Pancreas (tissue), 10 donors: ENCODE results near the gene GPR32. TPM values are rescaled to one million over a fixed set of nuclear protein-coding genes. Genes with fewer than 3 reads are reported as not detected.

Experiments
- ATAC-seq, 4 donors: fragments of 200-7000 bp; cut with Tn5 transposase; one replicate each; pipeline versions ENCODE4 v1.8.0 to v1.9.1; 2020; ENCODE audit warnings: mild to moderate bottlenecking in 4 of 4, moderate library complexity in 4 of 4
- DNase-seq, 6 donors: peaks; one replicate each; pipeline ENCODE4 v3.0.0-alpha.2; 2020
- FAIRE-seq: peaks from 2 replicates; lab custom pipeline; 2012; peaks lifted over from hg19 to GRCh38; lab: Jason Lieb, UNC
- H3K27ac ChIP-seq, 4 donors: fragments of 200-600 bp; sonication (generic); 1 replicate in 3 of 4; 2 replicates in 1 of 4; pipeline versions ENCODE4 v1.5.0 to v1.8.0; 2020
- H3K27me3 ChIP-seq, 4 donors: fragments of 200-600 bp; one replicate each; pipeline ENCODE4 v1.8.0; 2021
- H3K36me3 ChIP-seq, 3 donors: fragments of 200-600 bp; sonication (generic) in 1 of 3; one replicate each; pipeline versions ENCODE4 v1.5.0 to v1.8.0; 2020 to 2021
- H3K4me1 ChIP-seq, 3 donors: fragments of 200-600 bp; one replicate each; pipeline ENCODE4 v1.8.0; 2021
- H3K4me3 ChIP-seq, 4 donors: fragments of 200-600 bp; sonication (generic) in 2 of 4; one replicate each; pipeline versions ENCODE4 v1.5.0 to v1.8.0; 2020 to 2021
- H3K9me3 ChIP-seq, 4 donors: fragments of 200-600 bp; one replicate each; pipeline ENCODE4 v1.8.0; 2021
- WGBS, 2 donors: extraction: QIAGEN DNeasy Blood & Tissue Kit; methylation state at CpG; one replicate each; pipeline ENCODE4 v1.1.7; 2013; 5-methylcytosine and 5-hydroxymethylcytosine counted together
- intact Hi-C, 3 donors: fragments of 100-400 bp; cut with DNase I; formaldehyde crosslinking; loops; one replicate each; pipeline versions ENCODE4 v1.11.1 to v1.14.2; 2022
- polyA plus RNA-seq, 2 donors: library from polyadenylated mRNA; stranded (reverse); fragments of 200-250 nt; gene quantifications; one replicate each; pipeline ENCODE4 v1.2.3, GENCODE V29; 2013
- total RNA-seq, 6 donors: library from RNA; stranded (reverse); fragmentation: NEBNext Ultra II Directional in 4 of 6; extraction: Animal tissue kit (Norgen Biotek cat#: 25700) in 4 of 6; gene quantifications; one replicate each; pipeline versions ENCODE4 v1.2.1 to v1.2.4, GENCODE V29; 2021 to 2023
- TF ChIP-seq, protein P1 (sequence below), 4 donors: fragments of 200-600 bp; sonication (generic) in 3 of 4; IDR thresholded peaks; one replicate each; pipeline versions ENCODE4 v1.5.0 to v1.8.0; 2021; ENCODE audit warnings: antibody characterized with exemption in 4 of 4
- donor health status: healthy with polysubstance abuse.
- donor health status: DM: no; HTN: no; CAD: no; lungs with moderate emphysema.
- donor health status: DM: no; HTN: no; CAD: no.
- donor health status: control.
- donor health status: control.
- donor health status: Bipolar disorder and iron deficiency.
- donor health status: DM: yes; HTN: yes; CAD: no.
- donor health status: DM: no; HTN: no; CAD: no.
- donor health status: DM: no; HTN: no; CAD: no.
- donor health status: DM: yes; HTN: yes; CAD: no.

The GPR32 gene
- total and polyA plus RNA-seq, 8 donors = not detected

DNA sequence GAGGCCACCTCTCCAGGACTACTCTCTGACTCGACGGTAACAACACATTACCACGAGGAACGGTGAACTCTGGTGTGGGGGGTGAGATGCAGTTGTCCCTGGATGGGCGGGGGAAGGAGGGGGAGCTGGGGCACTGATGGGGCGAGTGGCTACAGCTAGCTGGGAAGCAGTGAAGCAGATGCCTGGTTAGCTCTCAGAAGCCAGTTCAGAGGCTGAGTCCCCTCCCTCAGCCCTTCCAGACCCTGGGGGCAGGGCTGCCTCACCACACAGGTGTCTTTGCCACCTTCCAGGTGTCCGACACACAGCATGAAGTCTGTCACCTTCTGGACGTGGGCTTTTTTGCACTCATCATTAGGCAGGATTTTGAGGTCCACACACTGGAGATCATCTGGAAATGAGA is 49.4 kb downstream of the GPR32 start:
- TF ChIP-seq, protein P1, sequence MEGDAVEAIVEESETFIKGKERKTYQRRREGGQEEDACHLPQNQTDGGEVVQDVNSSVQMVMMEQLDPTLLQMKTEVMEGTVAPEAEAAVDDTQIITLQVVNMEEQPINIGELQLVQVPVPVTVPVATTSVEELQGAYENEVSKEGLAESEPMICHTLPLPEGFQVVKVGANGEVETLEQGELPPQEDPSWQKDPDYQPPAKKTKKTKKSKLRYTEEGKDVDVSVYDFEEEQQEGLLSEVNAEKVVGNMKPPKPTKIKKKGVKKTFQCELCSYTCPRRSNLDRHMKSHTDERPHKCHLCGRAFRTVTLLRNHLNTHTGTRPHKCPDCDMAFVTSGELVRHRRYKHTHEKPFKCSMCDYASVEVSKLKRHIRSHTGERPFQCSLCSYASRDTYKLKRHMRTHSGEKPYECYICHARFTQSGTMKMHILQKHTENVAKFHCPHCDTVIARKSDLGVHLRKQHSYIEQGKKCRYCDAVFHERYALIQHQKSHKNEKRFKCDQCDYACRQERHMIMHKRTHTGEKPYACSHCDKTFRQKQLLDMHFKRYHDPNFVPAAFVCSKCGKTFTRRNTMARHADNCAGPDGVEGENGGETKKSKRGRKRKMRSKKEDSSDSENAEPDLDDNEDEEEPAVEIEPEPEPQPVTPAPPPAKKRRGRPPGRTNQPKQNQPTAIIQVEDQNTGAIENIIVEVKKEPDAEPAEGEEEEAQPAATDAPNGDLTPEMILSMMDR (IDR thresholded peaks at IDR 0.05) = no peak
- Histone ChIP-seq H3K27ac (peak overlapping the region; percentile 6 to 83 (median 54)), H3K9me3 (no peaks in the 10 kb centered on the region), H3K4me3 (peak overlapping the region; percentile 12 to 47 (median 38)), H3K36me3 (no peaks in the 10 kb centered on the region), H3K4me1 (no peaks in the 10 kb centered on the region), H3K27me3 (no peaks in the 10 kb centered on the region)
- intact Hi-C loops = no loop called here
- FAIRE-seq (no peak), DNase-seq (peak in 3 of 6 donors; percentile 39 to 58 (median 47)), ATAC-seq (no peak)
- WGBS, 2 donors = 13 to 16% methylated on average over 8 of the region's 8 CpGs

DNA sequence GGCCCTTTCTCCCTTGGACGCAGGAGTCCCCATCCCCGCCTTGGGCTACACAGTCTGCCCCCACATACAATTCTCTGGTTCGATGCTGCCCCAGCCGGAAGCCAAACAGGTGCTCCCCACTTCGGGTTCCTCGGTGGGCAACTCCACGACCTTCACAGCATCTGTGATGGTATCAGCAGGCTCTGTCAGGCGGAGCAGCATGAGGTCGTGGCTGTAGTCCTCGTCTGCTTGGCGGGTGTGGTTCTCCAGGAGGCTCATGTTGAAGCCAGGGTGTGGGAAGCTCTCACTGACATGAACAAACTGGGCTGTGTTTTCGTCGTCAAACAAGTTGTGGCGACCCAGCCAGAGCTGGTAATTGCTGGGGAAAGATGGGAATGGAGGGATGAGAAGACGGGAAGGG is 49.8 kb downstream of the GPR32 start:
- Histone ChIP-seq H3K27ac (peak overlapping the region; percentile 6 to 83 (median 64)), H3K27me3 (no peaks in the 10 kb centered on the region), H3K4me1 (peaks cover 0 to 2% (median 0%) of the 10 kb centered on the region in 3 donors), H3K9me3 (no peaks in the 10 kb centered on the region), H3K4me3 (peak overlapping the region; percentile 12 to 47 (median 38)), H3K36me3 (no peaks in the 10 kb centered on the region)
- intact Hi-C loops = no loop called here
- FAIRE-seq = no peak
- peak in 1 of 6 donors; percentile 54 for DNase-seq
- WGBS, 2 donors = 4 to 5% methylated on average over 15 of the region's 15 CpGs
- no peak for ATAC-seq
- TF ChIP-seq, protein P1 (IDR thresholded peaks at IDR 0.05) = no peak

DNA sequence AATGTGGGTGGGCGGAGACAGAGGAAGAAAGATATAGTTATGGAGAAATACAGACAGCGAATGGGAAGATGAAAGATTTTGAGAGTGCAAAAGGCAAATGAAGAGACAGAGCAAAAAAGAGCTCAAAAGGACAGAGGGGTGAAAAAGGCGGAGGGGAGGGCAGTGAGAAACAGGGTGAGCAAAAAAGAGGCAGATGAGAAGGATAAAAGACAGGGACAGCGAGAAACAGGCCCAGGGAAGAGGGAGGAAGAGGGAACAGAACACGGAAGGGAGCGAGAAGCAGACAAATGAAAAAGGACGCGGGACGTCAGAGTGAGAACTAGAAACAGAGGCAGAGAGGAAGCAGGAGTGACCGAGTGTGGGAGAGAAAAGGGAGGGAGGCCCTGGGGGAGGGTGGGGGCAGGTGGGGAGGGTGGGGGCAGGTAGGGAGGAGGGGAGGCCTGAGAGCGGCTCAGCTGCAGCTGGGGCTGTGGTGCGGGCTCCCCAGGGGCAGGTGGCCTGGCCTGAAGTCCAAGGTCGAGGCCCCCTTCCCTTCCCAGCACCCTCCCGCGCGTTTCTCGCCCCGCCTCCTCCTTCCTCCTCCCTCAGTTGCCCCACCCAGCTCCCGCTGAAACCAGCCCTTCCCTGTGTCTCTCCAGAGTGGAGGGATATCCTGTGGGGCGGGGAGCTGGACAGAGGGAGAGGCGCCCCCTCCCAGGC is 50.4 kb downstream of the GPR32 start:
- intact Hi-C loops = no loop called here
- DNase-seq (peak; percentile 85 to 96 (median 94)), ATAC-seq (peak; percentile 62 to 74 (median 68)), FAIRE-seq (no peak)
- WGBS, 2 donors = 5 to 6% methylated on average over 14 to 21 of the region's 21 CpGs
- TF ChIP-seq, protein P1 (IDR thresholded peaks at IDR 0.05) = no peak
- Histone ChIP-seq H3K9me3 (no peaks in the 10 kb centered on the region), H3K27me3 (no peaks in the 10 kb centered on the region), H3K4me1 (peaks cover 0 to 4% (median 0%) of the 10 kb centered on the region in 3 donors), H3K4me3 (peak overlapping the region in 3 of 4 donors; percentile 29 to 47 (median 46)), H3K36me3 (no peaks in the 10 kb centered on the region), H3K27ac (peak overlapping the region; percentile 58 to 83 (median 74))

- TF ChIP-seq, protein P1 (IDR thresholded peaks at IDR 0.05) = no peak
- ATAC-seq (peak in 1 of 4 donors; percentile 0), DNase-seq (no peak), FAIRE-seq (no peak)
- WGBS, 2 donors = 24 to 33% methylated on average over 4 of the region's 4 CpGs
- intact Hi-C loops = no loop called here
- H3K27ac ChIP-seq = peak overlapping the region; percentile 22 to 83 (median 74)
- H3K4me3 ChIP-seq = peak overlapping the region in 3 of 4 donors; percentile 17 to 47 (median 46)
- no peaks in the 10 kb centered on the region for H3K27me3 ChIP-seq
- no peaks in the 10 kb centered on the region for H3K9me3 ChIP-seq
- no peaks in the 10 kb centered on the region for H3K36me3 ChIP-seq
- peaks cover 0 to 4% (median 0%) of the 10 kb centered on the region in 3 donors for H3K4me1 ChIP-seq
Observed at GRCh38 chr19:50821248-50821612, 51.0 kb downstream of the GPR32 start.

Other genes starting within 250 kb of the GPR32 start
- gene LRRC4B, start 202.0 kb upstream of the GPR32 start, total RNA-seq = under 1 TPM; 0.09 to 0.79 (median 0.36) TPM
- gene LRRC4B, start 202.0 kb upstream of the GPR32 start, polyA plus RNA-seq = 1 to 10 TPM in 1 of 2 donors, under 1 TPM in 1; 0.87 to 2.1 TPM
- gene SYT3, start 130.6 kb upstream of the GPR32 start, total RNA-seq = under 1 TPM; 0.09 to 0.63 (median 0.37) TPM
- under 1 TPM; 0.30 to 0.94 TPM for gene SYT3, start 130.6 kb upstream of the GPR32 start, polyA plus RNA-seq
- 1 to 10 TPM in 1 of 6 donors, under 1 TPM in 3, not detected in 2; 0.69 to 1.2 (median 0.92) TPM for gene C19orf81, start 121.0 kb upstream of the GPR32 start, total RNA-seq
- under 1 TPM in 1 of 2 donors, not detected in 1; 0.40 TPM for gene C19orf81, start 121.0 kb upstream of the GPR32 start, polyA plus RNA-seq
- under 1 TPM in 5 of 6 donors, not detected in 1; 0.06 to 0.69 (median 0.19) TPM for gene SHANK1, start 50.7 kb upstream of the GPR32 start, total RNA-seq
- under 1 TPM; 0.12 to 0.19 TPM for gene SHANK1, start 50.7 kb upstream of the GPR32 start, polyA plus RNA-seq
- 10 to 100 TPM in 1 of 6 donors, 1 to 10 TPM in 5; 1.3 to 14.6 (median 2.5) TPM for gene CLEC11A, start 47.1 kb upstream of the GPR32 start, total RNA-seq
- gene CLEC11A, start 47.1 kb upstream of the GPR32 start, polyA plus RNA-seq = 1 to 10 TPM; 4.7 to 7.4 TPM
- gene ACP4, start 20.0 kb downstream of the GPR32 start, total RNA-seq = not detected
- gene ACP4, start 20.0 kb downstream of the GPR32 start, polyA plus RNA-seq = not detected
- gene KLK1, start 53.3 kb downstream of the GPR32 start, total RNA-seq = 1,000 to 10,000 TPM in 3 of 6 donors, 100 to 1,000 TPM in 3; 607 to 1,981 (median 1,041) TPM
- gene KLK1, start 53.3 kb downstream of the GPR32 start, polyA plus RNA-seq = 100 to 1,000 TPM; 683 to 756 TPM
- not detected for gene KLK15, start 63.1 kb downstream of the GPR32 start, total RNA-seq
- gene KLK15, start 63.1 kb downstream of the GPR32 start, polyA plus RNA-seq = under 1 TPM; 0.07 to 0.27 TPM
- not detected for gene KLK3, start 84.5 kb downstream of the GPR32 start, total RNA-seq
- gene KLK3, start 84.5 kb downstream of the GPR32 start, polyA plus RNA-seq = under 1 TPM; 0.05 to 0.27 TPM
- gene KLK2, start 103.0 kb downstream of the GPR32 start, total RNA-seq = not detected
- under 1 TPM; 0.09 to 0.27 TPM for gene KLK2, start 103.0 kb downstream of the GPR32 start, polyA plus RNA-seq
- under 1 TPM in 1 of 6 donors, not detected in 5; 0.41 TPM for gene KLK4, start 140.9 kb downstream of the GPR32 start, total RNA-seq
- not detected for gene KLK4, start 140.9 kb downstream of the GPR32 start, polyA plus RNA-seq
- gene KLK5, start 182.6 kb downstream of the GPR32 start, total RNA-seq = not detected
- gene KLK5, start 182.6 kb downstream of the GPR32 start, polyA plus RNA-seq = under 1 TPM in 1 of 2 donors, not detected in 1; 0.11 TPM
- not detected for gene KLK6, start 199.1 kb downstream of the GPR32 start, total RNA-seq
- gene KLK6, start 199.1 kb downstream of the GPR32 start, polyA plus RNA-seq = not detected
- gene KLK7, start 213.5 kb downstream of the GPR32 start, total RNA-seq = not detected
- gene KLK7, start 213.5 kb downstream of the GPR32 start, polyA plus RNA-seq = under 1 TPM in 1 of 2 donors, not detected in 1; 0.46 TPM
- not detected for gene KLK8, start 231.1 kb downstream of the GPR32 start, total RNA-seq
- not detected for gene KLK8, start 231.1 kb downstream of the GPR32 start, polyA plus RNA-seq
- gene KLK10, start 249.2 kb downstream of the GPR32 start, total RNA-seq = 1 to 10 TPM in 1 of 6 donors, under 1 TPM in 5; 0.15 to 1.7 (median 0.44) TPM
- under 1 TPM; 0.53 to 0.63 TPM for gene KLK10, start 249.2 kb downstream of the GPR32 start, polyA plus RNA-seq